K562 (cell line): ENCODE data around the gene EFCAB9. TPM values are rescaled to one million over a fixed set of nuclear protein-coding genes. Genes with fewer than 3 reads are reported as not detected.

Source experiments
- CBX3 ChIP-seq, 2 experiments: IDR thresholded peaks; 1 replicate in 1 of 2; 2 replicates in 1 of 2; pipeline ENCODE4 v1.6.1; 2012; ENCODE audit warnings: inconsistent platforms in 2 of 2, low read length in 2 of 2, borderline replicate concordance in 1 of 2, control low read depth in 1 of 2
- CC2D1A ChIP-seq: fragments of 450-650 bp; IDR thresholded peaks from 2 replicates; pipeline ENCODE4 v1.6.1; 2017; ENCODE audit warnings: mild to moderate bottlenecking
- CHD2 ChIP-seq: IDR thresholded peaks from 2 replicates; pipeline ENCODE4 v1.6.1; 2011; ENCODE audit warnings: low read depth, low read length
- CREM ChIP-seq: IDR thresholded peaks from 2 replicates; pipeline ENCODE4 v1.6.1; 2014; ENCODE audit warnings: antibody characterized with exemption, low read depth
- CTCFL ChIP-seq: IDR thresholded peaks from 2 replicates; pipeline ENCODE4 v1.6.1; 2011; ENCODE audit warnings: borderline replicate concordance, low read depth, mild to moderate bottlenecking, moderate library complexity, low read length; ENCODE audit not compliant: insufficient read depth, poor library complexity, severe bottlenecking
- E2F6 ChIP-seq, 2 experiments: IDR thresholded peaks; 2 replicates each; pipeline ENCODE4 v1.6.1; 2011; ENCODE audit warnings: borderline replicate concordance in 1 of 2, control low read depth in 1 of 2, low read depth in 1 of 2, low read length in 1 of 2, mild to moderate bottlenecking in 1 of 2, mixed read lengths in 1 of 2, moderate library complexity in 1 of 2; ENCODE audit not compliant: insufficient read depth in 1 of 2, insufficient read length in 1 of 2, poor library complexity in 1 of 2, severe bottlenecking in 1 of 2; ENCODE audit errors: extremely low read depth in 1 of 2
- GATAD2B ChIP-seq: fragments of 450-650 bp; IDR thresholded peaks from 2 replicates; pipeline ENCODE4 v1.6.1; 2017; ENCODE audit warnings: mild to moderate bottlenecking, borderline replicate concordance
- KDM2B ChIP-seq: fragments of 250-450 bp; sonication (Bioruptor Pico); IDR thresholded peaks from 2 replicates; pipeline ENCODE4 v1.8.0; 2021; ENCODE audit warnings: mild to moderate bottlenecking, moderate library complexity
- MYNN ChIP-seq, 2 experiments: sonication (generic); formaldehyde crosslinking in 1 of 2; IDR thresholded peaks; 2 replicates each; pipeline versions ENCODE4 v1.5.0 to v1.6.1; 2016 to 2020; ENCODE audit warnings: antibody characterized with exemption in 1 of 2, missing genetic modification reagents in 1 of 2
- POLR2A ChIP-seq: fragments of 450-650 bp; conservative IDR thresholded peaks from 2 replicates; pipeline ENCODE4 v1.6.1; 2016
- RB1 ChIP-seq: fragments of 450-650 bp; IDR thresholded peaks from 2 replicates; pipeline ENCODE4 v1.6.1; 2017; ENCODE audit warnings: low read depth, mild to moderate bottlenecking
- SMAD1 ChIP-seq: fragments of 150-350 bp; IDR thresholded peaks from 2 replicates; pipeline ENCODE4 v1.6.1; 2014; ENCODE audit warnings: low read length, low read depth; ENCODE audit not compliant: partially characterized antibody
- SRSF3 ChIP-seq: fragments of 200-400 bp; formaldehyde crosslinking; IDR thresholded peaks from 2 replicates; pipeline ENCODE4 v1.6.1; 2016; ENCODE audit warnings: mild to moderate bottlenecking, low read length, moderate library complexity; ENCODE audit not compliant: insufficient read depth
- TEAD1 ChIP-seq, 2 experiments: fragments of 450-650 bp in 1 of 2; sonication (generic) in 1 of 2; formaldehyde crosslinking; IDR thresholded peaks; 2 replicates each; pipeline versions ENCODE4 v1.4.0 to v1.8.0; 2020 to 2022; ENCODE audit warnings: mild to moderate bottlenecking in 2 of 2, missing genetic modification reagents in 1 of 2
- ZNF121 ChIP-seq: sonication (generic); formaldehyde crosslinking; conservative IDR thresholded peaks from 2 replicates; pipeline ENCODE4 v1.8.0; 2022; ENCODE audit warnings: missing genetic modification reagents
- ZNF165 ChIP-seq: fragments of 250-450 bp; sonication (Bioruptor Pico); IDR thresholded peaks from 2 replicates; pipeline ENCODE4 v1.4.0; 2020; ENCODE audit warnings: borderline replicate concordance
- ZNF224 ChIP-seq: sonication (generic); formaldehyde crosslinking; IDR thresholded peaks from 2 replicates; pipeline ENCODE4 v1.8.0; 2022; ENCODE audit warnings: mild to moderate bottlenecking, missing genetic modification reagents
- ZNF347 ChIP-seq: fragments of 450-650 bp; formaldehyde crosslinking; IDR thresholded peaks from 2 replicates; pipeline ENCODE4 v1.4.0; 2020; ENCODE audit warnings: low read depth, mild to moderate bottlenecking, moderate library complexity
- polyA plus RNA-seq, 8 experiments: library from polyadenylated mRNA; depleted of rRNA in 4 of 8; stranded (reverse) in 5 of 8; unstranded in 3 of 8; fragments of >200 nt; fragmentation: Nextera tagmentation in 2 of 8; fragmentation: Illumina TruSeq in 1 of 8; extraction: Ambion mirVana in 2 of 8; extraction: Trizol in 1 of 8; gene quantifications; 2 replicates each; pipeline versions ENCODE4 v1.2.1 to v1.2.3, GENCODE V29; 2011 to 2014; ENCODE audit warnings: inconsistent platforms in 1 of 8, missing spikeins in 1 of 8
- total RNA-seq, 7 experiments: library from RNA; depleted of rRNA in 6 of 7; stranded (reverse); fragments of >200 nt in 6 of 7; fragmentation: Illumina TruSeq in 2 of 7; extraction: Trizol in 2 of 7; gene quantifications; 2 replicates each; pipeline versions ENCODE4 v1.2.1 to v1.2.3, GENCODE V29; 2011 to 2021; ENCODE audit warnings: low replicate concordance in 1 of 7
- TF ChIP-seq, protein P1 (sequence below): sonication (generic); formaldehyde crosslinking; IDR thresholded peaks from 2 replicates; pipeline ENCODE4 v1.8.1; 2023; ENCODE audit warnings: mild to moderate bottlenecking, missing genetic modification reagents
- TF ChIP-seq, protein P2 (sequence below), 2 experiments: fragments of 450-650 bp; conservative IDR thresholded peaks; 2 replicates each; pipeline ENCODE4 v1.6.1; 2017; ENCODE audit warnings: mild to moderate bottlenecking in 2 of 2, moderate library complexity in 2 of 2

EFCAB9 gene
- total and polyA plus RNA-seq, 9 of the 15 experiments (the other 6 are each of a cell fraction or from before 2014, with no cell fraction given), result not detected

DNA sequence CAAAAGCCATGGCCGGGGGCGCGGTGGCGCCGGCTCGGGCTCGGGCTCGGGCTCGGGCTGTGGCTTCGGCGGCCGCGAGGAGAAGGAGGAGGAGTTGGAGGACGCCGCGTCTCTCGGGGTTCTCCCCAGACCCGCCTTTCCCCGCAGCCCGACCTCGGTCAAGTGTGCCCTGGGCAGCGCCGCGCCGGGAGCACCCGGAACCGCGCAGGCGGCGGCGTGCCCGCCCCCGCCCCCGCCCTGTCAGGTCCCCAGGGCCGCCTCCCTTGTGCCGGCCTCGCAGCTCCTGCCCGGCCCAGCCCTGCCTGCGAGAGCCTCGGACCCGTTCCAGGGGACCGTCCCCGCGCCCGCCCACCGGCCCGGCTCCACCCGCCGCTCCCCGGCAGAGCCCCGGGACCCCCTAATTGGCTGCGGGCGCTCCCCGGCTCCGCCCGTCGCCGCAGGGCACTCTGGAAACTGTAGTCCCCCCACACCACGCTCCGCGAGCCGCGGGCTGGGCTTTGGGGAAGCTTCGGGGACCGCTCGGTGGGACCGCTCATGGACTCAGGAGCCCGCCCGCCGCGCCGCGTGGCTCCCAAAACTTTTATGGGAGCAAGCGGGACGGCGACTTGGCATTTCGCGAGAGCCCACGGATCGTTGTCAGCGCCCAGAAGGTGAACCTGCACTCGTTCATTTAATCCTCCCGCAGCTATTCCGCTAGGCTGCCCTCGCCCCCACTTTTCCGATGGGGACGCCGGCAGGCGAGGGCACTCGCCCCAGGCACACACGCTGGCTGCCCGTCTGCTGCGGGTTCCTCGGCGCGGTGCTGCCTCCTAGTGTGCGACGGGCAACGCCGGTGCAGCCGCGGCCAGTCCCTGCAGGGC lies 5.7 kb upstream of the EFCAB9 start, which contains the start of gene STK10 (continued):
- TF ChIP-seq, protein P1, sequence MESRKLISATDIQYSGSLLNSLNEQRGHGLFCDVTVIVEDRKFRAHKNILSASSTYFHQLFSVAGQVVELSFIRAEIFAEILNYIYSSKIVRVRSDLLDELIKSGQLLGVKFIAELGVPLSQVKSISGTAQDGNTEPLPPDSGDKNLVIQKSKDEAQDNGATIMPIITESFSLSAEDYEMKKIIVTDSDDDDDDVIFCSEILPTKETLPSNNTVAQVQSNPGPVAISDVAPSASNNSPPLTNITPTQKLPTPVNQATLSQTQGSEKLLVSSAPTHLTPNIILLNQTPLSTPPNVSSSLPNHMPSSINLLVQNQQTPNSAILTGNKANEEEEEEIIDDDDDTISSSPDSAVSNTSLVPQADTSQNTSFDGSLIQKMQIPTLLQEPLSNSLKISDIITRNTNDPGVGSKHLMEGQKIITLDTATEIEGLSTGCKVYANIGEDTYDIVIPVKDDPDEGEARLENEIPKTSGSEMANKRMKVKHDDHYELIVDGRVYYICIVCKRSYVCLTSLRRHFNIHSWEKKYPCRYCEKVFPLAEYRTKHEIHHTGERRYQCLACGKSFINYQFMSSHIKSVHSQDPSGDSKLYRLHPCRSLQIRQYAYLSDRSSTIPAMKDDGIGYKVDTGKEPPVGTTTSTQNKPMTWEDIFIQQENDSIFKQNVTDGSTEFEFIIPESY, result peak; percentile 36; the same call in 1 of the 2 replicates
- TF ChIP-seq CHD2 (0 out of 2 replicates have a peak, but pooled peaks have one; percentile 11), SMAD1 (no peak), GATAD2B (peak; percentile 33; the same call in 1 of the 2 replicates), CTCFL (peak; percentile 58), KDM2B (CRISPR knock-in tag) (peak; percentile 86), ZNF121 (CRISPR knock-in tag) (no peak), RB1 (peak; percentile 86; the same call in 1 of the 2 replicates), CREM (peak; percentile 51; the same call in 1 of the 2 replicates), CBX3 (IDR thresholded peaks at IDR 0.05; ENCODE audit: borderline replicate concordance in 1 of 2, low read length in 2 of 2) (peak in 1 of 2 experiments; percentile 67; a peak in 1 of 3 replicates), ZNF224 (no peak), ZNF347 (CRISPR knock-in tag) (no peak), E2F6 (IDR thresholded peaks at IDR 0.05; ENCODE audit: borderline replicate concordance in 1 of 2, extremely low read depth in 1 of 2, insufficient read depth in 1 of 2, insufficient read length in 1 of 2, low read depth in 1 of 2, low read length in 1 of 2, poor library complexity in 1 of 2, severe bottlenecking in 1 of 2) (peak; percentile 41 to 60), TEAD1 (CRISPR knock-in tag; IDR thresholded peaks at IDR 0.05) (0 out of 4 replicates have a peak, but pooled peaks of 1 of the 2 experiments have one; percentile 67), POLR2A (peak; percentile 52), ZNF165 (CRISPR knock-in tag) (peak; percentile 95), SRSF3 (no peak), CC2D1A (0 out of 2 replicates have a peak, but pooled peaks have one; percentile 20), MYNN (IDR thresholded peaks at IDR 0.05) (peak; percentile 78), MYNN (CRISPR knock-in tag; IDR thresholded peaks at IDR 0.05) (no peak)
- TF ChIP-seq, protein P2, sequence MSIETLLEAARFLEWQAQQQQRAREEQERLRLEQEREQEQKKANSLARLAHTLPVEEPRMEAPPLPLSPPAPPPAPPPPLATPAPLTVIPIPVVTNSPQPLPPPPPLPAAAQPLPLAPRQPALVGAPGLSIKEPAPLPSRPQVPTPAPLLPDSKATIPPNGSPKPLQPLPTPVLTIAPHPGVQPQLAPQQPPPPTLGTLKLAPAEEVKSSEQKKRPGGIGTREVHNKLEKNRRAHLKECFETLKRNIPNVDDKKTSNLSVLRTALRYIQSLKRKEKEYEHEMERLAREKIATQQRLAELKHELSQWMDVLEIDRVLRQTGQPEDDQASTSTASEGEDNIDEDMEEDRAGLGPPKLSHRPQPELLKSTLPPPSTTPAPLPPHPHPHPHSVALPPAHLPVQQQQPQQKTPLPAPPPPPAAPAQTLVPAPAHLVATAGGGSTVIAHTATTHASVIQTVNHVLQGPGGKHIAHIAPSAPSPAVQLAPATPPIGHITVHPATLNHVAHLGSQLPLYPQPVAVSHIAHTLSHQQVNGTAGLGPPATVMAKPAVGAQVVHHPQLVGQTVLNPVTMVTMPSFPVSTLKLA (conservative IDR thresholded peaks at IDR 0.05), result peak; percentile 72 to 85
